Thymus (tissue), 11 donors: ENCODE data around the gene VASH1. TPM values are rescaled to one million over a fixed set of nuclear protein-coding genes. Genes with fewer than 3 reads are reported as not detected.

ENCODE experiments used
- DNase-seq, 9 donors: peaks; one replicate each; pipeline ENCODE4 v3.0.0-alpha.2; 2013; ENCODE audit warnings: low spot score in 9 of 9, low read depth in 6 of 9, missing footprints in 1 of 9
- H3K27ac ChIP-seq, 2 donors: one replicate each; pipeline ENCODE4 v1.5.1; 2013; ENCODE audit warnings: control low read depth in 1 of 2, low read depth in 1 of 2, low read length in 1 of 2, mild to moderate bottlenecking in 1 of 2, moderate library complexity in 1 of 2
- H3K27me3 ChIP-seq, 2 donors: one replicate each; pipeline ENCODE4 v1.5.1; 2013; ENCODE audit warnings: low read length in 1 of 2; ENCODE audit not compliant: control insufficient read depth in 2 of 2, insufficient read depth in 1 of 2
- H3K36me3 ChIP-seq, 2 donors: one replicate each; pipeline ENCODE4 v1.5.1; 2013; ENCODE audit warnings: low read length in 1 of 2, mild to moderate bottlenecking in 1 of 2, moderate library complexity in 1 of 2; ENCODE audit not compliant: control insufficient read depth in 2 of 2, insufficient read depth in 2 of 2
- H3K4me1 ChIP-seq, 2 donors: one replicate each; pipeline ENCODE4 v1.5.1; 2013; ENCODE audit warnings: low read length in 2 of 2; ENCODE audit not compliant: control insufficient read depth in 2 of 2, insufficient read depth in 2 of 2
- H3K4me3 ChIP-seq, 2 donors: one replicate each; pipeline ENCODE4 v1.5.1; 2013; ENCODE audit warnings: low read length in 2 of 2, control low read depth in 1 of 2, mild to moderate bottlenecking in 1 of 2
- H3K9me3 ChIP-seq, 2 donors: one replicate each; pipeline ENCODE4 v1.5.1; 2013; ENCODE audit warnings: low read length in 1 of 2, mild to moderate bottlenecking in 1 of 2; ENCODE audit not compliant: control insufficient read depth in 2 of 2, insufficient read depth in 1 of 2
- WGBS: extraction: QIAGEN DNeasy Blood & Tissue Kit; methylation state at CpG from one replicate; pipeline ENCODE4 v1.1.7; 2013; 5-methylcytosine and 5-hydroxymethylcytosine counted together
- polyA plus RNA-seq: library from polyadenylated mRNA; stranded (reverse); fragments of 200-250 nt; gene quantifications from one replicate; pipeline ENCODE4 v1.2.3, GENCODE V29; 2013
- total RNA-seq: library from RNA; stranded (reverse); fragments of 120-200 nt; gene quantifications from one replicate; pipeline ENCODE4 v1.2.4, GENCODE V29; 2013
- donor health status: healthy.

Gene VASH1
- total and polyA plus RNA-seq, 2 donors, result 3.6 to 6.1 TPM

GRCh38 chr14:76780058-76780345, 18.7 kb downstream of the VASH1 start:
- Histone ChIP-seq H3K27ac (no peak overlapping the region), H3K36me3 (peaks cover 3 to 5% of the 10 kb centered on the region in 2 donors), H3K4me1 (peaks cover 0 to 25% of the 10 kb centered on the region in 2 donors), H3K27me3 (no peaks in the 10 kb centered on the region), H3K9me3 (no peaks in the 10 kb centered on the region), H3K4me3 (no peak overlapping the region)
- no peak for DNase-seq
- WGBS, result 100% methylated on average over 2 of the region's 2 CpGs

DNA sequence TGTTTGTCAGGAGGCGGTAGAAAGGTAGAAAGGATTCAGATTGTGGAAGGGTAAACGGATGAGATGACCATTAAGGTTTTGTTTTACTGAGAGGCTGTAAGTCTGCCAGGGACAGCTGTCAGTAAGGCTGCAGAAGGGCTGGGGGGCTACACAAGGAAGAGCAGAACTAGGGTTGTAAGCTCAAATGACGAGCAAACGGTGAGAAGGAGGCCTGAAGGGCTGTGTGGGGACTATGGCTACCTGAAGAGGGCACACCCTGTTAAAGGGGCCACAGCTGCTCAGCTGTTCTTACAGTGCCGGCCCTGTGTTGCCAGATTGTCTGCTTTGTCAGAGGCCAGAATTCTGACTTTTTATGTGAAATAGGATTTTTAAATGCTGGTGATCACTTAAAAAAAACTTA, 19.1 kb downstream of the VASH1 start:
- no peak overlapping the region for H3K4me3 ChIP-seq
- WGBS, result 84% methylated on average over 5 of the region's 5 CpGs
- H3K27me3 ChIP-seq, result no peaks in the 10 kb centered on the region
- DNase-seq, result no peak
- H3K36me3 ChIP-seq, result peaks cover 3 to 5% of the 10 kb centered on the region in 2 donors
- H3K27ac ChIP-seq, result no peak overlapping the region
- no peaks in the 10 kb centered on the region for H3K9me3 ChIP-seq
- H3K4me1 ChIP-seq, result peaks cover 0 to 25% of the 10 kb centered on the region in 2 donors

- Histone ChIP-seq H3K27me3 (no peaks in the 10 kb centered on the region), H3K4me1 (peaks cover 0 to 25% of the 10 kb centered on the region in 2 donors), H3K36me3 (peaks cover 3 to 10% of the 10 kb centered on the region in 2 donors), H3K4me3 (no peak overlapping the region), H3K9me3 (no peaks in the 10 kb centered on the region), H3K27ac (no peak overlapping the region)
- 97% methylated on average over 11 of the region's 11 CpGs for WGBS
- DNase-seq, result no peak
These were observed 19.8 kb downstream of the VASH1 start for GRCh38 chr14:76780875-76781647.

- Histone ChIP-seq H3K27ac (no peak overlapping the region), H3K9me3 (no peaks in the 10 kb centered on the region), H3K4me1 (peaks cover 0 to 25% of the 10 kb centered on the region in 2 donors), H3K4me3 (no peak overlapping the region), H3K27me3 (no peaks in the 10 kb centered on the region), H3K36me3 (peaks cover 3 to 12% of the 10 kb centered on the region in 2 donors)
- 100% methylated on average over 2 of the region's 2 CpGs for WGBS
- no peak for DNase-seq
These were observed 20.4 kb downstream of the VASH1 start for GRCh38 chr14:76781648-76782051.

DNA sequence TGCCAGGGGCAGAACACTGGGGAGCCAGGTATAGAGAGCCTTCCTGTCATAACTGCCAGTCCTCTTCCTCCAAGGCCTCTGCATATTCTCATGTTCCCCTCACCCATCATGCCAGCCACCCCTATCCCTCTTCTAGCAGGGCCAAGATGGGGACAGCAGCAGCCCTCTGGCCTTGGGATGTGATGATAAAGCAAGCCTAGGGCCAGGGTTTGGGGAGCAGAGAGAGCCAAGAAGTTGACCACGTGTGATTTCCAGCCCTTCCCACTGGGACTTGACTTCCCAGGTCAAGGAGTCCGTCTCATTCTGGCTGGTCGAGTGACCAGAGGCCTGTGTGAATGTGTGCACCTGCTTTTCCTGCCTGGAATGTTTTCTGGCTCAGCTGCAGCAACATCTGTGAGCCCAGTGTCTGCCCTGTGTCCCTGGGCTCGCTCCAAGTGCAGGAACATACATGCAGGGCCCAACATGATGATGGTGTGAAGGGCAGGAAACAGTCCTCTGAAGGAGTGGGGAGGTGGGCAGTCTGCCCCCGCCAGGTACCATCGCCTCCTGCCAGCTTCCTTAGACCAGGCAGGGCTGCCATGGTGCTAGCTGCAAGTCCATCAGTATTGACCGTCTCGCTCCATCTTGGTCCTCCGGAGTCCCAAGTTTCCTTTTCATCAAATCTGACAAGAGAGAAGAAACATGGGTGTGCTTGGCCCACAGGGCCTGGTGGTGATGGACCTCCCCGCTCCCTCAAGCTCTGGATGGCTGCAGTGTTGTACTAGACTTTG, 21.0 kb downstream of the VASH1 start:
- WGBS, result 96% methylated on average over 10 of the region's 10 CpGs
- H3K9me3 ChIP-seq, result no peaks in the 10 kb centered on the region
- no peaks in the 10 kb centered on the region for H3K27me3 ChIP-seq
- no peak for DNase-seq
- no peak overlapping the region for H3K4me3 ChIP-seq
- peaks cover 3 to 12% of the 10 kb centered on the region in 2 donors for H3K36me3 ChIP-seq
- H3K27ac ChIP-seq, result peak overlapping the region in 1 of 2 donors; percentile 43
- H3K4me1 ChIP-seq, result peaks cover 0 to 25% of the 10 kb centered on the region in 2 donors

DNA sequence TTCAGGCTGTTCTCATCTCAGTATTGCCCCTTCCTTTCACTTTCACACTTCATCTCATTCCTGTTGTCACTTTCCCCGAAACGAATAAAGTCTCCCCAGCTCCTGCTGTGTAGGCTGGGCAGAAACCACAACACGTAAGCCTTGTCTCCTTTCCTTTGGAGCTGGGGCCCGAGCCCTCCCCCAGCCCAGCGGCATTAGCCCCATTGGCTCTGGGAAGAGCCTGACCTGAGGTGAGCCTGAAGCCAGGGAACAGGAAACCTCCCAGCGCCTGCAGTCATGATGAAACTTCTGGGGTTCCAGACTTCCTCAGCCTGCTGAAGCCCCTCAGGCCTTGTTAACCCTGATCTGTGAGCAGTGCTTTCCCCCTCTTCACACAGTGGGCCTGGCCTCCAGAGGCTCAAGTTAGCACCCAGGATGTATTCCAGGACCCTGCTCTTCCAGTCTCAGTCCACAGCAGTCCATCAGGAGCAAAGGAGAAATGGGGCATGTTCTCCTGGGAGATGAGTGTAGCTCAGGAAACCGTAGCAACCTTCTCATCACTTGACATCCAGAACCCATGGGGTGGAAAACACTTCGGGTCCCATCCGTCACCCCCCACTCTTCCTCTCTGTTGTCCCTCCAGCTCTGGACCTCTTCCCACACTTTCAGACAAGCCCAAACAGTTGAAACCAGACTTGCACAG, 21.8 kb downstream of the VASH1 start:
- H3K27ac ChIP-seq, result peak overlapping the region in 1 of 2 donors; percentile 43
- no peak overlapping the region for H3K4me3 ChIP-seq
- no peaks in the 10 kb centered on the region for H3K27me3 ChIP-seq
- peaks cover 0 to 25% of the 10 kb centered on the region in 2 donors for H3K4me1 ChIP-seq
- H3K36me3 ChIP-seq, result peaks cover 10 to 18% of the 10 kb centered on the region in 2 donors
- H3K9me3 ChIP-seq, result no peaks in the 10 kb centered on the region
- WGBS, result 67% methylated on average over 9 of the region's 9 CpGs
- DNase-seq, result no peak

GRCh38 chr14:76784266-76784874, 23.1 kb downstream of the VASH1 start:
- H3K27ac ChIP-seq, result no peak overlapping the region
- H3K36me3 ChIP-seq, result peaks cover 22 to 28% of the 10 kb centered on the region in 2 donors
- WGBS, result 95% methylated on average over 6 of the region's 6 CpGs

GRCh38 chr14:76784881-76785280, 23.6 kb downstream of the VASH1 start:
- no peaks in the 10 kb centered on the region for H3K9me3 ChIP-seq
- peaks cover 0 to 25% of the 10 kb centered on the region in 2 donors for H3K4me1 ChIP-seq
- peak in 8 of 9 donors; percentile 37 to 78 (median 53) for DNase-seq
- no peak overlapping the region for H3K27ac ChIP-seq
- no peaks in the 10 kb centered on the region for H3K27me3 ChIP-seq
- H3K4me3 ChIP-seq, result no peak overlapping the region
- 57% methylated on average over 2 of the region's 2 CpGs for WGBS
- peaks cover 26 to 29% of the 10 kb centered on the region in 2 donors for H3K36me3 ChIP-seq

More at GRCh38 chr14:76784266-76784874, 23.1 kb downstream of the VASH1 start:
- H3K4me1 ChIP-seq, result peaks cover 0 to 25% of the 10 kb centered on the region in 2 donors
- H3K9me3 ChIP-seq, result no peaks in the 10 kb centered on the region
- DNase-seq, result no peak
- no peak overlapping the region for H3K4me3 ChIP-seq
- no peaks in the 10 kb centered on the region for H3K27me3 ChIP-seq
